ES-I3 (cell line): ENCODE results near the gene KLHL1.

Source experiments
- H3K36me3 ChIP-seq: 2 replicates; pipeline ENCODE4 v1.6.1; 2013; ENCODE audit warnings: mild to moderate bottlenecking, low read length, control low read depth, moderate library complexity; ENCODE audit not compliant: insufficient read depth
- H3K4me1 ChIP-seq: 2 replicates; pipeline ENCODE4 v1.6.1; 2013; ENCODE audit warnings: mild to moderate bottlenecking, control low read depth, low read length; ENCODE audit not compliant: insufficient read depth
- H3K9ac ChIP-seq: 2 replicates; pipeline ENCODE4 v1.6.1; 2013; ENCODE audit warnings: low read depth, mild to moderate bottlenecking, low read length, moderate library complexity
- H3K9me3 ChIP-seq: 2 replicates; pipeline ENCODE4 v1.6.1; 2013; ENCODE audit warnings: mild to moderate bottlenecking, low read length, moderate library complexity; ENCODE audit not compliant: control insufficient read depth, insufficient read depth

The KLHL1 gene

GRCh38 chr13:69956839-69957238 is 151.4 kb downstream of the KLHL1 start:
- H3K9ac ChIP-seq: no peak overlapping the region
- H3K4me1 ChIP-seq: peaks cover 7% of the 10 kb centered on the region; the same call in 1 of the 2 replicates
- H3K9me3 ChIP-seq: no peaks in the 10 kb centered on the region
- H3K36me3 ChIP-seq: no peaks in the 10 kb centered on the region

- Histone ChIP-seq H3K4me1 (peaks cover 7% of the 10 kb centered on the region; the same call in 1 of the 2 replicates), H3K36me3 (no peaks in the 10 kb centered on the region), H3K9me3 (no peaks in the 10 kb centered on the region), H3K9ac (no peak overlapping the region)
Measured at GRCh38 chr13:69956349-69956748, 151.9 kb downstream of the KLHL1 start.

GRCh38 chr13:69955271-69955670 is 153.0 kb downstream of the KLHL1 start:
- no peaks in the 10 kb centered on the region for H3K36me3 ChIP-seq
- peaks cover 7% of the 10 kb centered on the region; the same call in 1 of the 2 replicates for H3K4me1 ChIP-seq
- H3K9ac ChIP-seq: no peak overlapping the region
- H3K9me3 ChIP-seq: no peaks in the 10 kb centered on the region

- no peaks in the 10 kb centered on the region for H3K9me3 ChIP-seq
- H3K36me3 ChIP-seq: no peaks in the 10 kb centered on the region
- H3K4me1 ChIP-seq: no peaks in the 10 kb centered on the region
- H3K9ac ChIP-seq: no peak overlapping the region
Measured at GRCh38 chr13:69951412-69951811, 156.8 kb downstream of the KLHL1 start.

- Histone ChIP-seq H3K4me1 (no peaks in the 10 kb centered on the region), H3K9me3 (no peaks in the 10 kb centered on the region), H3K36me3 (no peaks in the 10 kb centered on the region), H3K9ac (no peak overlapping the region)
Measured at GRCh38 chr13:69950160-69950559, 158.1 kb downstream of the KLHL1 start.

- H3K4me1 ChIP-seq: no peaks in the 10 kb centered on the region
- H3K9me3 ChIP-seq: no peaks in the 10 kb centered on the region
- H3K36me3 ChIP-seq: no peaks in the 10 kb centered on the region
- no peak overlapping the region for H3K9ac ChIP-seq
Measured at GRCh38 chr13:69948016-69948415, 160.2 kb downstream of the KLHL1 start.

- Histone ChIP-seq H3K4me1 (no peaks in the 10 kb centered on the region), H3K9ac (no peak overlapping the region), H3K9me3 (no peaks in the 10 kb centered on the region), H3K36me3 (no peaks in the 10 kb centered on the region)
Measured at GRCh38 chr13:69947582-69947981, 160.7 kb downstream of the KLHL1 start.

- H3K9ac ChIP-seq: no peak overlapping the region
- H3K4me1 ChIP-seq: no peaks in the 10 kb centered on the region
- no peaks in the 10 kb centered on the region for H3K36me3 ChIP-seq
- no peaks in the 10 kb centered on the region for H3K9me3 ChIP-seq
Measured at GRCh38 chr13:69946511-69946910, 161.7 kb downstream of the KLHL1 start.

GRCh38 chr13:69935043-69935442 is 173.2 kb downstream of the KLHL1 start:
- H3K9ac ChIP-seq: no peak overlapping the region
- no peaks in the 10 kb centered on the region for H3K36me3 ChIP-seq
- no peaks in the 10 kb centered on the region for H3K4me1 ChIP-seq
- H3K9me3 ChIP-seq: no peaks in the 10 kb centered on the region

GRCh38 chr13:69928262-69928661 is 180.0 kb downstream of the KLHL1 start:
- no peaks in the 10 kb centered on the region for H3K36me3 ChIP-seq
- no peaks in the 10 kb centered on the region for H3K4me1 ChIP-seq
- no peak overlapping the region for H3K9ac ChIP-seq
- H3K9me3 ChIP-seq: no peaks in the 10 kb centered on the region

GRCh38 chr13:69921156-69921555 is 187.1 kb downstream of the KLHL1 start:
- Histone ChIP-seq H3K36me3 (no peaks in the 10 kb centered on the region), H3K9me3 (no peaks in the 10 kb centered on the region; the same call in 1 of the 2 replicates), H3K9ac (no peak overlapping the region), H3K4me1 (no peaks in the 10 kb centered on the region; the same call in 1 of the 2 replicates)

GRCh38 chr13:69912630-69913029 is 195.6 kb downstream of the KLHL1 start:
- H3K9me3 ChIP-seq: no peaks in the 10 kb centered on the region
- no peaks in the 10 kb centered on the region for H3K36me3 ChIP-seq
- H3K9ac ChIP-seq: no peak overlapping the region
- no peaks in the 10 kb centered on the region for H3K4me1 ChIP-seq

- Histone ChIP-seq H3K9ac (no peak overlapping the region), H3K4me1 (no peaks in the 10 kb centered on the region), H3K9me3 (no peaks in the 10 kb centered on the region), H3K36me3 (no peaks in the 10 kb centered on the region)
Measured at GRCh38 chr13:69910800-69911199, 197.5 kb downstream of the KLHL1 start.

- H3K4me1 ChIP-seq: no peaks in the 10 kb centered on the region
- no peak overlapping the region for H3K9ac ChIP-seq
- no peaks in the 10 kb centered on the region for H3K9me3 ChIP-seq
- no peaks in the 10 kb centered on the region for H3K36me3 ChIP-seq
Measured at GRCh38 chr13:69904784-69905183, 203.5 kb downstream of the KLHL1 start.

- H3K36me3 ChIP-seq: no peaks in the 10 kb centered on the region
- H3K9me3 ChIP-seq: no peaks in the 10 kb centered on the region
- H3K4me1 ChIP-seq: no peaks in the 10 kb centered on the region
- H3K9ac ChIP-seq: no peak overlapping the region
Measured at GRCh38 chr13:69903081-69903480, 205.2 kb downstream of the KLHL1 start.

- Histone ChIP-seq H3K9me3 (no peaks in the 10 kb centered on the region), H3K36me3 (no peaks in the 10 kb centered on the region), H3K9ac (no peak overlapping the region), H3K4me1 (no peaks in the 10 kb centered on the region)
Measured at GRCh38 chr13:69882451-69882850, 225.8 kb downstream of the KLHL1 start.
